HG03108 (cell line): Measurements from ENCODE around the gene SOS1.
A peak's percentile ranks its signal among the peaks of the same experiment; 100 is the strongest.
"Not testable (repeated sequence)": the region's sequence is repeated elsewhere in the genome, so short reads cannot be mapped to it uniquely, and the experiment has no call there.

Experiments
- ATAC-seq: cut with Tn5 transposase; IDR thresholded peaks from one replicate; pipeline ENCODE4 v1.9.1; 2021; ENCODE audit warnings: moderate library complexity; ENCODE audit not compliant: unreplicated experiment

The SOS1 gene

DNA sequence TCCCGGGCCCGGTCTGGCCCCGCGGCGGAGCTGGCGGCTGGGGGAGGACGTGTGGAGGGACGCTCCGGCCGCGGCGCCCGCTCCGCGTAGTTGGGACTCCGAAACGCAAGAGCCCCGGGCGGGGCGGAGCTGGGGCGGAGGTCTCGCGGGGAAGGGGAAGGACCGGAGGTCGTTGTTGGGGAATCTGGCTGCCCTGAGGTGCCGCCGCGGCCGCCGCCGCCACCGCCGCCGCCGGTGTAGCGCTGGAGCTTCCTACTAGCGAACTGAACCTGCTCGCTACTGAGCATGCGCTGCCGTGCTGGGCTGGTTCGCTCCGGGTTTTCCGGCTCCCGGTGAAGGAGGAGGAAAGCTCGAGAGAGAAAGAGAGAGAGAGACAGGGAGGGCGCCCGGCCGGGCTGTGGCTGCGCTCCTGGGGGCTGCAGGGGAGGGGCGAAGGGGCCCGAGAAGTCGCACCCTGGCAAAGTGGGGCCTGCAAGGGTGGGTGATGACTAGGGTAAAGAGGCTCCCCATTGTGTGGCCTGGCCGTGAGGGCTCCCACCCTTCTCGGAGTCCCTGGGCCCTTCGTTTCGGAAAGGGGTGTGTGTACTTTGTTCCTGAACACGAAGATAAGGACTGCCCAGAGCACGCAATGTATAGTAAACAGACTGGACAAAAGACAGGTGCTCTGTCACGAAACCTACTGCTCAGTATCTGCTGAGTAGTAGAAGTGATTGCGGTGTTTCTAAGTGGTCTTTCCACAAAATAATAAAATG lies at the start of gene SOS1:
Gene SOS1 (minus strand): TSS at position 281 of the 752 bp plus-strand sequence. CDS start 629 bp downstream, outside the sequence.
- ATAC-seq, result peak; percentile 39

DNA sequence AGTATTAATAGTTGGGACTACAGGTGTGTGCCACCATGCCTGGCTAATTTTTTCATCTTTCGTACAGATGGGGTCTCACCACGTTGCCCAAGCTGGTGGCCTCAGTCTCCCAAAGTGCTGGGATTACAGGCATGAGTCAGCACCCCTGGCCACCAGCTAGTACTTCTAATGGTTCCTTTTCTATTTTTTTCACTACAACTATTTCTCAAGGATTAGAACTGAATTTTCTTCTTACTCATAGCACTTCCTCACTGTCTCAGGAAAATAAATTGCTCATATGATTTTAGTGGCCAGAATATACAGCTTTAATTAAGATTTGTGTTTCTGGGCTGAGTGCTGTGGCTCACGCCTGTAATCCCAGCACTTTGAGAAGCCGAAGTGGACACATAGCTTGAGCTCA lies 43.2 kb upstream of the SOS1 start:
- ATAC-seq, result no peak

DNA sequence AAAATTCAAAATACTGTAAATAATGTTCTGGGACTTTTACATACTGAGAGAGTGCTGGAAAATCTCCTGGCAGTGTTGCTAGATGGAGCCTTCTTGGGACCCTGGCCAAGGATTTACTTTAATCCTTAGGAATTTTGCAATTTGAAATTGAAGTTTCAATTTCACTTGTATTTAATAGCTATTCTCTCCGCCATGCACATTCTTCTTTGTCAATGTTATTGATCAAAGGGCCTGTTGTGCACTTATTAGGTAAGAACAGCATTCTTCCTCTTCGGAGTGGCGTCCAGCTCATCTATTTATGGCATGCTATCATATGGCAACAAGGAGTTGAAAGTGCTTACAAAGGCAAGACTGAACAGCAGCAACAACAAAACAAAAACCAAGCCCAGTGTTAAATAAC lies 40.1 kb upstream of the SOS1 start:
- no peak for ATAC-seq

DNA sequence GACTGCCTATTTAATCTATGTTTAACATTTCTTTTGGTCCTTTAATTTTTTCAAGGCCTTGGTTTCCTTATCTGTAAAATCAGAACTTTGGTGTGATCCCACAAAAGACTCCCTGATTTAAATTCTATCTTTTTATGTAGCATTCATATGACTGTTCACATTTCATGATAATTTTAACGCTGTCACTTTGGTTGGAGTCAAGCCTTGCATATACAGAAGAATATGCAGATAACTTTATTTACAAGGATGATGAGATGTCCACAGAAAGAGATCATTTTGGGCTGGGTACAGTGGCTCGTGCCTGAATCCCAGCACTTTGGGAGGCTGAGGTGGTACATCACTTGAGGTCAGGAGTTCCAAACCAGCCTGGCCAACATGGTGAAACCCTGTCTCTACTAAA lies 38.4 kb upstream of the SOS1 start:
- ATAC-seq, result no peak

DNA sequence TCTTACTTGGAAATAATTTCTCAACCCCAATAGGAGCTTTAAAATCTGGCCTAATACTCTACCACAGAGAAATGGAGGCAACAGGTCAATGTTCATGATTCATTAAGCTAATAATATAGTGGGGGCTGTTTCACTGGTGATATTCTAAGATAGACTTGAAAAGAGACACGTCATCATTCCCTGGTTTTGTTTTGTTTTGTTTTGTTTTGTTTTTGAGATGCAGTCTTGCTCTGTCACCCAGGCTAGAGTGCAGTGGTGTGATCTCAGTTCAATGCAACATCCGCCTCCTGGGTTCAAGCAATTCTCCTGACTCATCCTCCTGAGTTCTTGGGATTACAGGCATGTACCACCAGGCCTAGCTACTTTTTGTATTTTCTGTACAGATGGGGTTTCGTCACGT lies 37.5 kb upstream of the SOS1 start:
- no peak for ATAC-seq

DNA sequence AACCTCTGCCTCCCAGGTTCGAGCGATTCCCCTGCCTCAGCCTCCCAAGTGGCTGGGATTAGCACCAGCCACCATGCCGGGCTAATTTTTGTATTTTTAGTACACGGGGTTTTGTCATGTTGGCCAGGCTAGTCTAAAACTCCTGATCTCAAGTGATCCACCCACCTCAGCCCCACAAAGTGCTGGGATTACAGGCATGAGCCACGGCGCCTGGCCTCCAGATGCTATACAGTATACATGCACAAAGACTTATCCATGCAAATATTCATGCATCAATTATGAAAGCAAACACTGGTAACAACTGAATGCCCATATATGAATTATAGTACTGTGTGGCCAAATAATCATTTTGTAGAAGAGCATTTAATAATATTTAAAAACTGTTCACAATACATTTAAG lies 36.0 kb upstream of the SOS1 start:
- no peak for ATAC-seq

DNA sequence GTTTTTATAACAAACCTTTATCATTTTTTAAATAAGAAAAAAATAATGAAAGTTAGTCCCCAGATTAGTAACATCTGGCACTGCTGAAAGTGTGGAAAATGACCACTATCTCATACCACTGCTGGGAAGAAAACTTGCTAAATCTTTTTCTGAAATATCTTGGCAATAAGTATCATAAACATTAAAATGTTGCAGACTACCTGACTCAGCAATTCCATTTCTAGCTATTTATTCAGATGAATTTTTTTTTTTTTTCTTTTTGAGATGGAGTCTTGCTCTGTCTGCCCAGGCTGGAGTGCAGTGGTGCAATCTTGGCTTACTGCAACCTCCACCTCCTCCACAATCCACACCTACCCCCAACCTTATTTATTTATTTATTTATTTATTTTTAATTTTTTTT lies 35.3 kb upstream of the SOS1 start:
- no peak for ATAC-seq

DNA sequence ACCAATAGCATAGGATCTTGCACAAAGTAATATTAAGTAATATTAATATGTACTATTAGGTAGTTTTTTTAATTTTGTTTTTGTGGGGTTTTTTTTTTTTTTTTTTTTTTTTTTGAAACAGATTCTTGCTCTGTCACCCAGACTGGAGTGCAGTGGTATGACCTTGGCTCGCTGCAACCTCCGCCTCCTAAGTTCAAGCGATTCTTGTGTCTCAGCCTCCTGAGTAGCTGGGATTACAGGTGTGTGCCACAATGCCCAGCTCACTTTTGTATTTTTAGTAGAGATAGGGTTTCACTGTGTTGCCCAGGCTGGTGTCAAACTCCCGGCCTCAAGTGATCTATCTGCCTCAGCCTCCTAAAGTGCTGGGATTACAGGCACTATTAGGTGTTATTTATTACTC lies 34.7 kb upstream of the SOS1 start:
- ATAC-seq, result not testable (repeated sequence)

DNA sequence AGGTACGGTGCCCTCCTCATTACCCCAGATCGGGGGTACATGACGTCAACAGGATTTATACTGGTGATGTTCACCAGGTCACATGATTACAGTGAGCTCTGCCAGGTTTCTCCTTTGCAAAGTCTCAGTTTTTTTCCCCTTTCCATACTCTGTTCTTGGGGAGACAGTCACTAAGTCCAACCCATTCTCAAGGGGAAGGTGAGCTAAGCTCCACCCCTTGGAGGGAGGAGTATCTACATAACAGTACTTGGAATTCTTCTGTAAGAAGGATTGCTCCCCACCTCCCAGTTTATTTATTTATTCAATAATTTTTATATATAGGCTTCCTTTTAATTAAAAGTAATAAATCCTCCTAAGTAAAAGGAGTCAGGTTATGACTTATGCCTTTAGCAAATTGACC lies 34.1 kb upstream of the SOS1 start:
- no peak for ATAC-seq

DNA sequence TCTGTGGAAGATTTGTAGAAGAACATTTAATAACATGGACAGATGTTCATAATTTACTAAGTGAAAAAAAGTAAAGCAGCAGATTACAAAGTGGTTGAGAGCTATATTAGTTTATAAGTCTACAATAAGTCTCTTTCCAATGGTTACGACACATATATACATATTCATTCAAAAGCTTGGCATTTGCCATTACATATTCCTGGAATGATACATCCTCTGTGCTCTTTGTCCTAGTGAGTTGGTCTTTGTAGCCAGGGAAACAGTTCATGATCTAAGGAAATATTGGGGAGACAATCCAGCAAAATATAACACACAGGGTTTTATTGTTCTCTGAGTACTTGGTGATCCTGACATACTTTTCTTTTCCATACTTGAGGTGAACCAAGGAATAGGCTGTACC lies 32.5 kb upstream of the SOS1 start:
- ATAC-seq, result no peak

DNA sequence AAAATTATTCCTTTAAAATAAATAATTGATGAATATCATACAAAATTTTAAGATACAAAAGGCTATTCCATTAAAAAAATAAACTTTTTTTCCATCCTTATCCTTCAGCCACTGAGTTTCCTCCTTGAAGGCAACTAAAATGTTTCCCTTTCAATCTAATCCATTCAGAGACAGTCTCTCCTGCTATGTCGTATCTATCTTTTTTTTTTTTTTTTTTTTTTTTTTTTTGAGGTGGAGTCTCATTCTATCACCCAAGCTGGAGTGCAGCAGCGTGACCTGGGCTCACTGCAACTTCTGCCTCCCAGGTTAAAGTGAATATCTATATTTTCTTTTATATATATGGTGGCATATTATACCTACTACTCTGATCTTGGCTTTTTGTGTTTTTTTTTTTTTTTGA lies 31.7 kb upstream of the SOS1 start:
- ATAC-seq, result no peak

DNA sequence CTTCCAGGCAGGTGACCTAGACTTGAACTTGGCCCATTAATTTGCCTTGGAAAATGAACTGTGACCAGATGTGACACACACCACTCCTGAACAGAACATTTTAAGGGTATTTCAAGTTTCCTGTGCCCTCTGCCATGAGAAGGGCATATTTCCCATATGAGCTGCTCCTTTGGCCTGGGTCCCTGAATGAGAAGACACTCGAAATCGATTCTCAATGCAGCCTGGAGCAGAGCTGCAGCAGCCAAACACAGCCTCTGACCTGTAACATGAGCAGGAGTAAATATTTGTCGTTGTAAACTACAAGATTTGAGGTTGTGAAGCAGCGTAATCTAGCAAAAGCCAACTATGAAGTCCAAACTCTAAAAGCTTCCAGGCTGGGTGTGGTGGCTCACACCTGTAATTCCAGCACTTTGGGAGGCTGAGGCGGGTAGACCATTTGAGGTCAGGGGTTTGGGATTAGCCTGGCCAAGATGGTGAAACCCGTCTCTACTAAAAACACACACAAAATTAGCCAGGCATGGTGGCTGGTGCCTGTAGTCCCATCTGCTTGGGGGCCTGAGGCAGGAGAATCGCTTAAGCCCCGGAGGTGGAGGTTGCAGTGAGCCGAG lies 30.1 kb upstream of the SOS1 start:
- ATAC-seq, result no peak

DNA sequence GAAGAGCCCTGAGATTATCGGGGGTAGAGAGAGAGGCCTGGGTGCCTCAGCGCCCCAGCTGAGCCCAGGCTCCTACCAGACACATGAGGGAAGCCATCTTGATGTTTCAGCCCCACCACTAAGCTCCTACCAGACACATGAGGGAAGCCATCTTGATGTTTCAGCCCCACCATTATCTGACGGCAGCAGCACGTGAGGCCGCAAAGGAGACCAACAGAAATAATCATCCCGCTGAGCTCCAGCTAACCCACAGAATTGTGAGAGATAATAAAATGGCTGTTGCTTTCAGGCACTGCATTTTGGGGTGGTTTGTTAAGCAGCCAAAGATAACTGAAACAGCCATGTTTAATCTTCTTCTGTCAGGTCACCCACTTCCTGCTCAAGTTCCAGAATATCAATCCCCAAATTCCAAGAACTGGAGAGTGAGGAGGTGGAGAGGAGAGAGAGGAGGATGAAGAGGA lies 29.3 kb upstream of the SOS1 start:
- no peak for ATAC-seq

DNA sequence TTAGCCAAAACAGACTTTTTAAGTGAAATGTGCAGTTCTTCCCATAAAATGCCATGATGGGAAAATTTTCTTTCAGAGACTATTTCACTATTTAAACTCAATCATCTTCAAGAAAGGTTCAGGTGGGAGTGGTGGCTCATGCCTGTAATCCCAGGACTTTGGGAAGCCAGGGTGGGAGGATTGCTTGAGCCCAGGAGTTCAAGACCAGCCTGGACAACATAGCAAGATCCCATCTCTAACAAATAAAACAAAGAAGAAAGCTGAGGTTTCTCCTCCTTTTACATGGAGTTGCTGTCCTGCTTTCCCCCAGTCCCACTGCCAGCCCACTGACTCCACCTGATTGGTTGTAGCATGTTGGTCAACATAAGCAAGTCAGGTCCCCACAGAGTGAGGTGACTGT lies 25.8 kb upstream of the SOS1 start:
- ATAC-seq, result no peak

DNA sequence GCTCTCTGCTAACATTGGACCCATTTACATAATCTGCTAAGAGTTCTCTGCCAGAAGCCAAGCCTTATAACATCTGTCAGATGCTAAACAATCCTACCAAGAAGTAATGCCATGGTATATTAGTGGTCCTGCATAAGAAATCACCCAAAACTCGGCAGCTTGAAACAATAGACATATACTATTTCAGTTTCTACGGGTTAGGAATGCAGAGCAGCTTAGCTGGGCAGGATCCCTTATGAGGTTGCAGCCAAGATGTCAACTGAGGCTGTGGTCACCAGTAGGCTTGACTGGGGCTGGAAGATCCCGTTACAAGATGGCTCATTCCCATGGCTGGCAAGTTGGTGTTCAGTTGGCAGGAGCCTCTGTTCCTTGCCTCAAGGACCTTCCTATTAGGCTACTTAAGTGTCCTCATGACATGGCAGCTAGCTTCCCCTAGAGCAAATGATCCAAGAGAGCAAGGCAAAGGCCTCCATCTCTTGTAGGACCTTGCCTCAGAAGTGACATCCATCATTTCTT lies 25.1 kb upstream of the SOS1 start:
- no peak for ATAC-seq

DNA sequence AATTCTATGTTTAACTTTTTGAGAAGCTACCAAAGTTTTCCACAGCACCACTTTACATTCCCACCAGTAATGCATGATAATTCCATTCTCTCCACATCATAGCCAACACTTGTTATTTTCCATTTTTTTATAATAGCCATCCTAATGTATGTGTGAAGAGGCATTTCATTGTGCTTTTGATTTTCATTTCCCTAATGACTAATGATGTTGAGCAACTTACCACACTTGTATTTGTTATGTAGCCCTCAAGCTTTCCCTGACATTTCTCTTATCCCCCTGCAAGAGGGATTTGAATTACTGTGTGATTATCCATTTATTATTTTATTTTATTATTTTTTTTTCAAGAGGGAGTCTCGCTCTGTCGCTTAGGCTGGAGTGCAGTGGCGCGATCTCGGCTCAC lies 23.6 kb upstream of the SOS1 start:
- ATAC-seq, result no peak

DNA sequence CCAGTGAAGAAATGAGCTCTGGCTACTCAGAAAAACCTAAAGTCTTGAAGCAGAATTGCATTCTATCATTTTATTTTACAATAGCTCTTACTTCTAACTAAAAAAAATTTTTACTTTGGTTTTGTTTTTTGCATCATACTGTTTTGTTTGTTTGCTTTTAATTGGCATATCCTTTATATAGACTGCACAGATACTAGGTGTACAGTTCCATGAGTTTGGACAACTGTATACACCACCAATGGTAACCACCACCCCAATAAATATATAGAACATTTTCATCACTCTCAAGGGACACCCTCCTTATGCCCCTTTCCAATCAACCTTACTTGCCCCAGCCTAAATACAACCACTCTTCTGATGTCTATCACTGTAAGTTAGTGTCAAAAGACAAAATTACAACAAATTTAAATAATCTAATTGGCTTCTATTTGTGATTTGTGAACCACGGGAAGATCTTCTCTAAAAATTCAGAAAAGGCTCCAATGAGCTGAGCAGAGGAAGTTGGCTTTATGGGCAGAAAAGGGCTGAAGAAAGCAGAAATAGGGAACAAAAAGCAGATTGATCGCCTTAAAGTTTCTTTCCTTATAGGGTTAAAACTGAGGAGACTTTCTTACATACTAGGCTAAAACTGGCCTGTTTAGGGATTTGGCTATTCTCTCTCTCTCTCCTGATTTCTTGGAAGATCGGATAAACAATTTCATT lies 22.2 kb upstream of the SOS1 start:
- no peak for ATAC-seq

DNA sequence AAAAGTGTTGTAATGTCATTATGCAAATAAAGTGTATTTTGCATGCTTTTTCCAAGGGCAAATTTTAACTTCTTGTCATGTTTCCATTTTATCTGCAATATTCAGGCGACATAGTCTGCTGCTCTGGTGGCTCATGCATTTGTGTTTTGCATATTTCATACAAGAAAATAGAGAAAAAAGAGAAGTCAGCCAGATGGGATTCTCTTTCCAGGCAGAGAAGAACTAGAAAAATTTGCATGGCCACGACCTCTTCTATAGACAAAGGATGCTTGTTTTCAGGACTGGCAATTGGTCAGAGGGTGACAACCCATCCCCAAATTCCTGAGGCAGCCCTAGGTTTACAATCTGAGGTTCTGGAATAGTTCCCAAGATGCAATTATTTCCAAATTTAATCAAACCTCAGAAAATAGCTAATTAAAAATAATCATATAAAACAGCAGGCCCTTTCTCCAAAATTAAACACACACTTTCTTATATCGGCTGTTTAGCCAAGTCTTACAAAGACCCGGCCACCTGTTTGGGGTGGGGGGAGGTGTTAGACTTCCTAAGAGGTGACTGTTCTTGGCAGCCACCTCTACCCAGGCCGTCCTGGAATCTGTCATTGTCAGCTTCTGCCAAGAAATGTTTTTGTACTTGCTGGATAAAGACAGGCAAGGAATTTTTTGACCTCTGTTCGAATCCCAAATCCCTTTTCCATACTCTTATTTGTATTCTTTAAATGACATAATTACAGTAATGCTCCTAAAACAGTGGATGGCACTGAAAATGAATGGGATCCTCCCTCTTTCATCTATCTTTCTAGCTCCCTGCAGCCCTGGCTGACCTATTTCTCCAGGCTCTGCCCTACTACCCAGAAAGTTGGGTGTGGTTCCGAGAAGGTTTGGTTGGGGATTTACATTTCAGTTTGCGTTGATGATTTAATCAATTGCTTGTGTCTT lies 20.8 kb upstream of the SOS1 start:
- ATAC-seq, result no peak

DNA sequence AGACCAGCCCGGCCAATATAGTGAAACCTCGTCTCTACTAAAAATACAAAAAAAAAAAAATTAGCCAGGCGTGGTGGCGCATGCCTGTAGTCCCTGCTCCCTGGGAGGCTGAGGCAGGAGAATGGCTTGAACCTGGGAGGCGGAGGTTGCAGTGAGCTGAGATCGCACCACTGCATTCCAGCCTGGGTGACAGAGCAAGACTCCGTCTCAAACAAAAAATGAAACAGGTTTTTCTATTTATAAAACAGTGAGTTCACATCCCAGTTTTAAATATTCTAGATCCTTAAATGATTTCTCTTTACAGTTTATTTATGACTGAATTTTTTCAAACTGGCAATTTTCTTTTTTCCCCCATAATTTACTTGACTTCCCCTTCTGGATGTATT lies 20.1 kb upstream of the SOS1 start:
- ATAC-seq, result not testable (repeated sequence)

DNA sequence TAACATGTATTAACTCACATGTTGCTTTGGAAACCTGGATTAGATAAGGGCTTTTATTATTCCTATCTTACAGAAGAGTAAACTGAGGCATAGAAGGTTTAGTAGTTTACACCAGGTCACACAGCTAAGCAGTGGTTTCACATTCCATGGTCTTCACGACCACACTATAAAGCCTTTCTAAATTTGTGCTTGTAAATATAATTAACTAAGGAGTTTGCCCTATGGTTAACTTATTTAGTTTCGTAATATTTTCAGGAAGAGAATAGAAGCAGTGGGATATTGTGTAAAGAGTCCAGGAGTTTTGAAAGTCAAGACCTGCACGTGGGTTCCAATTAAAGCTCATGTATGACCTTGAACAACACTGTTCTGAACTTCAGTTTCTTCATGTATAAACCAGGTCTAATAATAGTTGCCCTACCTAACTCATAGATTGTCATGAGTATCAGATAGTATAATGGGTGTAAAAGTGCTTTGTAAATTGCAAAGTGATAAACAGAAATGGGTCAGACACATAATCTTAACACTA lies 19.5 kb upstream of the SOS1 start:
- no peak for ATAC-seq
